OCI-LY7 (cell line): ENCODE results near the gene FOXN3. TPM values are rescaled to one million over a fixed set of nuclear protein-coding genes. Genes with fewer than 3 reads are reported as not detected.

Experiments used
- BruUV-seq: library from RNA; stranded (reverse); fragments of 400-500 nt; replicated peaks from 2 replicates; lab custom pipeline; 2021; lab: Mats Ljungman, UMichigan
- CTCF ChIA-PET: fragments of 300-600 bp; sonication (Branson Sonifier 250); formaldehyde crosslinking; loops from one replicate; lab custom pipeline; 2022; ENCODE audit warnings: antibody characterized with exemption; ENCODE audit not compliant: unreplicated experiment; lab: Charles Lee
- POLR2A ChIA-PET: fragments of 300-600 bp; sonication (Branson Sonifier 250); formaldehyde crosslinking; loops from one replicate; lab custom pipeline; 2022; ENCODE audit warnings: antibody characterized with exemption; lab: Charles Lee
- DNase-seq: peaks from one replicate; pipeline ENCODE4 v3.0.0-alpha.2; 2015; ENCODE audit warnings: low spot score
- H2AFZ ChIP-seq: fragments of 200-600 bp; sonication (generic), shearing (Covaris generic); 2 replicates; pipeline ENCODE4 v1.6.1; 2014; ENCODE audit warnings: mild to moderate bottlenecking, antibody characterized with exemption, low read length, moderate library complexity
- H3K27ac ChIP-seq: fragments of 200-600 bp; sonication (generic); 2 replicates; pipeline ENCODE4 v1.5.1; 2014; ENCODE audit warnings: mixed run types, low read depth, mild to moderate bottlenecking, moderate library complexity, low read length, inconsistent platforms; ENCODE audit not compliant: poor library complexity, severe bottlenecking
- H3K36me3 ChIP-seq: fragments of 200-600 bp; sonication (generic); 2 replicates; pipeline ENCODE4 v1.6.1; 2014; ENCODE audit warnings: mild to moderate bottlenecking, antibody characterized with exemption, low read length, moderate library complexity, mixed read lengths; ENCODE audit not compliant: insufficient read depth
- H3K4me1 ChIP-seq: fragments of 200-600 bp; sonication (generic); 2 replicates; pipeline ENCODE4 v1.5.1; 2014; ENCODE audit warnings: mild to moderate bottlenecking, low read length; ENCODE audit not compliant: insufficient read depth, poor library complexity, severe bottlenecking
- H3K4me2 ChIP-seq: fragments of 200-600 bp; sonication (generic); 2 replicates; pipeline ENCODE4 v1.6.1; 2014; ENCODE audit warnings: mild to moderate bottlenecking, low read length
- H3K4me3 ChIP-seq: fragments of 200-600 bp; sonication (generic); 2 replicates; pipeline ENCODE4 v1.5.1; 2014; ENCODE audit warnings: mild to moderate bottlenecking, low read depth, low read length; ENCODE audit not compliant: poor library complexity, severe bottlenecking
- H3K79me2 ChIP-seq: fragments of 200-600 bp; sonication (generic); 2 replicates; pipeline ENCODE4 v1.6.1; 2016; ENCODE audit warnings: low read depth, mild to moderate bottlenecking, low read length, moderate library complexity, mixed read lengths; ENCODE audit not compliant: insufficient read depth
- H3K9me2 ChIP-seq: fragments of 200-600 bp; sonication (generic); 2 replicates; pipeline ENCODE4 v1.6.1; 2016; ENCODE audit warnings: mild to moderate bottlenecking, low read length, mixed read lengths; ENCODE audit not compliant: insufficient read depth
- H3K9me3 ChIP-seq: fragments of 200-600 bp; sonication (generic); 2 replicates; pipeline ENCODE4 v1.6.1; 2014; ENCODE audit warnings: mild to moderate bottlenecking, mixed run types, low read length, mixed read lengths
- H4K20me1 ChIP-seq: fragments of 200-600 bp; sonication (generic); 2 replicates; pipeline ENCODE4 v1.6.1; 2014; ENCODE audit warnings: mild to moderate bottlenecking, antibody characterized with exemption, low read length, moderate library complexity, mixed read lengths; ENCODE audit not compliant: insufficient read depth
- CTCF ChIP-seq: fragments of 200-600 bp; sonication (generic); conservative IDR thresholded peaks from 2 replicates; pipeline ENCODE4 v1.5.1; 2014; ENCODE audit warnings: mild to moderate bottlenecking, antibody characterized with exemption, low read length, moderate library complexity, mixed read lengths
- EZH2phosphoT487 ChIP-seq: fragments of 200-600 bp; sonication (generic); IDR thresholded peaks from 2 replicates; pipeline ENCODE4 v1.6.1; 2018; ENCODE audit warnings: low read depth, borderline replicate concordance, mild to moderate bottlenecking, mixed run types, antibody characterized with exemption, low read length, moderate library complexity, mixed read lengths
- intact Hi-C: fragments of 100-400 bp; cut with micrococcal nuclease; formaldehyde crosslinking; loops from one replicate; pipeline ENCODE4 v1.10.0; 2022; ENCODE audit not compliant: unreplicated experiment
- total RNA-seq, 2 experiments: library from RNA; depleted of rRNA in 1 of 2; stranded (reverse); fragments of >200 nt in 1 of 2; shearing (Covaris generic) in 1 of 2; gene quantifications; 2 replicates each; pipeline ENCODE4 v1.2.3, GENCODE V29; 2014 to 2022

Gene FOXN3
- total RNA-seq, 2 experiments from 2014 or later: 77.7 to 102 TPM

GRCh38 chr14:89457007-89457406 is 40.0 kb upstream of the FOXN3 start:
- no TSS peak for BruUV-seq
- no peaks in the 10 kb centered on the region for H4K20me1 ChIP-seq
- H3K4me1 ChIP-seq: peaks cover 15% of the 10 kb centered on the region
- H3K4me2 ChIP-seq: no peak overlapping the region
- H2AFZ ChIP-seq: no peak overlapping the region
- intact Hi-C loops: no loop called here
- no peak overlapping the region for H3K4me3 ChIP-seq
- H3K79me2 ChIP-seq: no peaks in the 10 kb centered on the region
- no peaks in the 10 kb centered on the region for H3K9me2 ChIP-seq
- no peak overlapping the region for H3K27ac ChIP-seq
- TF ChIP-seq EZH2phosphoT487 (no peak), CTCF (no peak)
- H3K36me3 ChIP-seq: no peaks in the 10 kb centered on the region
- POLR2A ChIA-PET: interaction anchor here (0.5 to 1.0 kb wide), 2 partner anchors 10 to 65 kb away, joined by 4 to 7 read pairs; no protein-coding TSS in a partner anchor
- CTCF ChIA-PET: no interaction called here
- H3K9me3 ChIP-seq: no peaks in the 10 kb centered on the region
- no peak for DNase-seq

DNA sequence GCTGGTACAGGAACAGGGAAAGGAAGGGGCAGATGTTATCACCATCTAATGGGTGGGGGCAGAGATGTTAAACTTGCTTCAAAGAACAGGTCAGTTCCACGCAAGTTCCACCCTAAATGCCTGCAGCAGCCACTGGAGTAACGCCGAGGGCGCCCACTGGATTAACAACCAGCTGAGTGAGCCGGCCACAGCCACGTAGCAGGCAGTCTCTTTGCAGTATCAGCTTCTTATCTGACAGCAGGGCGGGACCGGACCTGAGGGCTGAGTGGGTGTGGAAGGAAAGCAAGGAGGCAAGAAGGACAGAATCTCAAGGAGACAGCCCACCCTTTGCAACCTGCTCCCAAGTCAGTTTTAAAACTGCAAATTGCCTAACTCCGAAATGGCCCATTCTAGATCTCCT is 38.4 kb upstream of the FOXN3 start:
- no peaks in the 10 kb centered on the region for H3K9me2 ChIP-seq
- TF ChIP-seq CTCF (no peak), EZH2phosphoT487 (no peak)
- BruUV-seq: no TSS peak
- H3K36me3 ChIP-seq: no peaks in the 10 kb centered on the region
- CTCF ChIA-PET: no interaction called here
- no peaks in the 10 kb centered on the region for H3K9me3 ChIP-seq
- peaks cover 13% of the 10 kb centered on the region for H3K4me1 ChIP-seq
- H3K4me3 ChIP-seq: no peak overlapping the region
- H3K27ac ChIP-seq: no peak overlapping the region
- DNase-seq: no peak
- H3K79me2 ChIP-seq: no peaks in the 10 kb centered on the region
- H3K4me2 ChIP-seq: no peak overlapping the region
- intact Hi-C loops: no loop called here
- no peaks in the 10 kb centered on the region for H4K20me1 ChIP-seq
- no peak overlapping the region for H2AFZ ChIP-seq
- POLR2A ChIA-PET: no interaction called here

DNA sequence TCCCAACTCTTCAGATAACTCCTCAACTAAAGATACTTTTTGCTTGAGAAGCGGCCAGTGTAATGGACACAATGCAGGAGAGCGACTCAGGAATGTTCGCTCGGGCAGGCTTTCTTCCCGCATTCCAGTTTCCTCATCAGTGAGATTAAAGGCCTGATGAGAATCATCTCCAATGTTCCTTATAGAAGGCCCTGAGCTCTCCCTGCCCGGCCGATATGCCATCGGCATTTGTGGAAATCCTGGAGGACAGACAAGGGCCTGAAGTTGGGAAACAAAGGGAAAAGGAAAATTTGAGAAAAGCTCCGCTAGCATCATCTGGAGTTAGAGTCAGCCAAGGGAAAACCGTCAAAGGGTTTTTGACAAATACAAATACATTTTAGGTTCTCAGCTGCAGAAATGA is 38.0 kb upstream of the FOXN3 start:
- Histone ChIP-seq H3K79me2 (no peaks in the 10 kb centered on the region), H3K9me3 (no peaks in the 10 kb centered on the region), H3K4me1 (peaks cover 13% of the 10 kb centered on the region), H2AFZ (no peak overlapping the region), H3K4me2 (no peak overlapping the region), H3K36me3 (no peaks in the 10 kb centered on the region), H3K4me3 (no peak overlapping the region), H4K20me1 (no peaks in the 10 kb centered on the region), H3K27ac (no peak overlapping the region), H3K9me2 (no peaks in the 10 kb centered on the region)
- POLR2A ChIA-PET: no interaction called here
- no peak for DNase-seq
- TF ChIP-seq CTCF (no peak), EZH2phosphoT487 (no peak)
- intact Hi-C loops: no loop called here
- CTCF ChIA-PET: no interaction called here
- BruUV-seq: no TSS peak
